ENCODE measurements around the gene GGTLC2.

The GGTLC2 gene

GRCh38 chr22:22682807-22683667 lies 38.6 kb downstream of the GGTLC2 start:
- H3K9ac ChIP-seq (ENCODE audit: low read depth, low read length, poor library complexity, severe bottlenecking) = no peak overlapping the region
- TF ChIP-seq, protein P1, sequence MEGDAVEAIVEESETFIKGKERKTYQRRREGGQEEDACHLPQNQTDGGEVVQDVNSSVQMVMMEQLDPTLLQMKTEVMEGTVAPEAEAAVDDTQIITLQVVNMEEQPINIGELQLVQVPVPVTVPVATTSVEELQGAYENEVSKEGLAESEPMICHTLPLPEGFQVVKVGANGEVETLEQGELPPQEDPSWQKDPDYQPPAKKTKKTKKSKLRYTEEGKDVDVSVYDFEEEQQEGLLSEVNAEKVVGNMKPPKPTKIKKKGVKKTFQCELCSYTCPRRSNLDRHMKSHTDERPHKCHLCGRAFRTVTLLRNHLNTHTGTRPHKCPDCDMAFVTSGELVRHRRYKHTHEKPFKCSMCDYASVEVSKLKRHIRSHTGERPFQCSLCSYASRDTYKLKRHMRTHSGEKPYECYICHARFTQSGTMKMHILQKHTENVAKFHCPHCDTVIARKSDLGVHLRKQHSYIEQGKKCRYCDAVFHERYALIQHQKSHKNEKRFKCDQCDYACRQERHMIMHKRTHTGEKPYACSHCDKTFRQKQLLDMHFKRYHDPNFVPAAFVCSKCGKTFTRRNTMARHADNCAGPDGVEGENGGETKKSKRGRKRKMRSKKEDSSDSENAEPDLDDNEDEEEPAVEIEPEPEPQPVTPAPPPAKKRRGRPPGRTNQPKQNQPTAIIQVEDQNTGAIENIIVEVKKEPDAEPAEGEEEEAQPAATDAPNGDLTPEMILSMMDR (conservative IDR thresholded peaks at IDR 0.05; ENCODE audit: low read length) = no peak
- TF ChIP-seq EZH2phosphoT487 (IDR thresholded peaks at IDR 0.05; ENCODE audit: borderline replicate concordance) = no peak
- H3K79me2 ChIP-seq (ENCODE audit: insufficient read depth, low read length) = no peaks in the 10 kb centered on the region
- no peaks in the 10 kb centered on the region for H3K36me3 ChIP-seq (ENCODE audit: insufficient read depth, low read length)
- H3K9me2 ChIP-seq (replicated peaks; ENCODE audit: low read depth, low read length) = no peaks in the 10 kb centered on the region
- no peak overlapping the region for H3K4me2 ChIP-seq (ENCODE audit: low read depth, low read length, poor library complexity, severe bottlenecking)
- H3K4me3 ChIP-seq (ENCODE audit: low read length, poor library complexity, severe bottlenecking) = no peak overlapping the region
- no peaks in the 10 kb centered on the region for H3K27me3 ChIP-seq (ENCODE audit: insufficient read depth, low read length, poor library complexity, severe bottlenecking)
- H4K20me1 ChIP-seq (ENCODE audit: insufficient read depth, low read length, poor library complexity, severe bottlenecking) = no peaks in the 10 kb centered on the region
- no peaks in the 10 kb centered on the region for H3F3A ChIP-seq (ENCODE audit: low read depth)
- no peak overlapping the region for H2AFZ ChIP-seq (ENCODE audit: low read length)
- H3K9me3 ChIP-seq (ENCODE audit: insufficient read depth, low read depth, low read length) = no peaks in the 10 kb centered on the region
- peaks cover 15% of the 10 kb centered on the region for H3K4me1 ChIP-seq (ENCODE audit: insufficient read depth, low read length, poor library complexity, severe bottlenecking)

DNA sequence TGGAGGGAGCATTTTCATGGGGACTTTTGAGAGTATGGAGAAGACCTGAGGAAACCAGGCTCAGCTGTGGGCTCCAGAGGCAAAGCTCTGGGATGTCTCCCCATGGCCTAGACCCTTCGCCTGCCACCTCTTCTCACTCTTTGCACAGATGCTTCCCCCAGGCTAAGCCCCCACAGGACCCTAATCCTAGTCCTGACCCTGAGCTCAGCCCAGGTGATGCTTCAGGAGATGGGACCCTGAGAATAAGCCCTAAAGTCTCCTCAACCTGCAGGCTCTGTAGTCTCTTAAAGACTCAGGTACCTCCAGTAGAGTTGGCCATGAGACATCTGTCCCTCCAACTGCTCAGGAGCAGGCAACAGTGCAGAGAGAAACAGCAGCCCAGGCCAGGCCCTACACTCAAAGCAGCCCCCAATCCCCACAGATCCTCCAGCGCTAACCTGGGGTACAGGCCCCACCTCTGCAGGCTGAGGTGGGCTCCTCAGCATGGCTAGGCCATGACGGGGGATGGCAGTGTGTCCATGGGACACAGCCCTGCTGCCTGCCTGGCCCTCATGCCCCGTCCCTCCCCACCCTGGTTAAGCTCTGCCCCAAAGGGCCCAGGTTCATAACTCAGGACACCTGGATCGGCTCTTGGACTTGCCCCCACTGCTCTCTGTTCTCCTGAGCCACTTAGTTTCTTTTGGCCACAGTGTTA lies 39.4 kb downstream of the GGTLC2 start:
- Histone ChIP-seq H3K36me3 (ENCODE audit: insufficient read depth, low read length) (no peaks in the 10 kb centered on the region), H3K4me3 (ENCODE audit: low read length, poor library complexity, severe bottlenecking) (no peak overlapping the region), H3K9ac (ENCODE audit: low read depth, low read length, poor library complexity, severe bottlenecking) (no peak overlapping the region), H3K27me3 (ENCODE audit: insufficient read depth, low read length, poor library complexity, severe bottlenecking) (no peaks in the 10 kb centered on the region), H2AFZ (ENCODE audit: low read length) (no peak overlapping the region), H4K20me1 (ENCODE audit: insufficient read depth, low read length, poor library complexity, severe bottlenecking) (no peaks in the 10 kb centered on the region), H3K9me3 (ENCODE audit: insufficient read depth, low read depth, low read length) (no peaks in the 10 kb centered on the region), H3K4me2 (ENCODE audit: low read depth, low read length, poor library complexity, severe bottlenecking) (no peak overlapping the region), H3F3A (ENCODE audit: low read depth) (no peaks in the 10 kb centered on the region), H3K79me2 (ENCODE audit: insufficient read depth, low read length) (no peaks in the 10 kb centered on the region), H3K9me2 (replicated peaks; ENCODE audit: low read depth, low read length) (no peaks in the 10 kb centered on the region), H3K4me1 (ENCODE audit: insufficient read depth, low read length, poor library complexity, severe bottlenecking) (peaks cover 9% of the 10 kb centered on the region)
- TF ChIP-seq, protein P1 (conservative IDR thresholded peaks at IDR 0.05; ENCODE audit: low read length) = no peak
- no peak for TF ChIP-seq EZH2phosphoT487 (IDR thresholded peaks at IDR 0.05; ENCODE audit: borderline replicate concordance)

- Histone ChIP-seq H3F3A (ENCODE audit: low read depth) (no peaks in the 10 kb centered on the region), H4K20me1 (ENCODE audit: insufficient read depth, low read length, poor library complexity, severe bottlenecking) (no peaks in the 10 kb centered on the region), H3K79me2 (ENCODE audit: insufficient read depth, low read length) (no peaks in the 10 kb centered on the region), H3K9ac (ENCODE audit: low read depth, low read length, poor library complexity, severe bottlenecking) (no peak overlapping the region), H2AFZ (ENCODE audit: low read length) (no peak overlapping the region), H3K36me3 (ENCODE audit: insufficient read depth, low read length) (no peaks in the 10 kb centered on the region), H3K9me3 (ENCODE audit: insufficient read depth, low read depth, low read length) (no peaks in the 10 kb centered on the region), H3K4me3 (ENCODE audit: low read length, poor library complexity, severe bottlenecking) (no peak overlapping the region), H3K4me2 (ENCODE audit: low read depth, low read length, poor library complexity, severe bottlenecking) (no peak overlapping the region), H3K27me3 (ENCODE audit: insufficient read depth, low read length, poor library complexity, severe bottlenecking) (no peaks in the 10 kb centered on the region), H3K4me1 (ENCODE audit: insufficient read depth, low read length, poor library complexity, severe bottlenecking) (peaks cover 7% of the 10 kb centered on the region), H3K9me2 (replicated peaks; ENCODE audit: low read depth, low read length) (no peaks in the 10 kb centered on the region)
- TF ChIP-seq EZH2phosphoT487 (IDR thresholded peaks at IDR 0.05; ENCODE audit: borderline replicate concordance) = no peak
- TF ChIP-seq, protein P1 (conservative IDR thresholded peaks at IDR 0.05; ENCODE audit: low read length) = peak; percentile 71
Measured at GRCh38 chr22:22684580-22685561, 40.5 kb downstream of the GGTLC2 start.

Data from Loucy (cell line).